HG03159 (cell line): ENCODE results near the gene THSD4.

Experiments
- ATAC-seq: cut with Tn5 transposase; IDR thresholded peaks from one replicate; pipeline ENCODE4 v1.9.1; 2021; ENCODE audit warnings: mild to moderate bottlenecking, moderate library complexity; ENCODE audit not compliant: unreplicated experiment

THSD4 gene

GRCh38 chr15:71564217-71564616 lies 448.9 kb downstream of the THSD4 start:
- ATAC-seq: no peak

GRCh38 chr15:71565006-71565405 lies 449.7 kb downstream of the THSD4 start:
- ATAC-seq: no peak

GRCh38 chr15:71565631-71566160 lies 450.4 kb downstream of the THSD4 start:
- ATAC-seq: no peak

- ATAC-seq: no peak
Measured at GRCh38 chr15:71566226-71566625, 451.0 kb downstream of the THSD4 start.

GRCh38 chr15:71567173-71567572 lies 451.9 kb downstream of the THSD4 start:
- ATAC-seq: no peak

GRCh38 chr15:71568227-71568626 lies 453.0 kb downstream of the THSD4 start:
- no peak for ATAC-seq

- ATAC-seq: no peak
Measured at GRCh38 chr15:71570736-71571135, 455.5 kb downstream of the THSD4 start.

- no peak for ATAC-seq
Measured at GRCh38 chr15:71571641-71572040, 456.4 kb downstream of the THSD4 start.

GRCh38 chr15:71572452-71573053 lies 457.3 kb downstream of the THSD4 start:
- ATAC-seq: no peak

GRCh38 chr15:71573599-71573998 lies 458.3 kb downstream of the THSD4 start:
- no peak for ATAC-seq

- ATAC-seq: no peak
Measured at GRCh38 chr15:71575474-71576045, 460.3 kb downstream of the THSD4 start.

- ATAC-seq: no peak
Measured at GRCh38 chr15:71577071-71577470, 461.8 kb downstream of the THSD4 start.

- no peak for ATAC-seq
Measured at GRCh38 chr15:71581398-71581930, 466.2 kb downstream of the THSD4 start.

- ATAC-seq: no peak
Measured at GRCh38 chr15:71585159-71585558, 469.9 kb downstream of the THSD4 start.

- no peak for ATAC-seq
Measured at GRCh38 chr15:71586463-71586862, 471.2 kb downstream of the THSD4 start.

GRCh38 chr15:71588746-71589145 lies 473.5 kb downstream of the THSD4 start:
- ATAC-seq: no peak

GRCh38 chr15:71591057-71591456 lies 475.8 kb downstream of the THSD4 start:
- no peak for ATAC-seq

- no peak for ATAC-seq
Measured at GRCh38 chr15:71592203-71592602, 476.9 kb downstream of the THSD4 start.

GRCh38 chr15:71595846-71596553 lies 480.7 kb downstream of the THSD4 start:
- ATAC-seq: no peak

- no peak for ATAC-seq
Measured at GRCh38 chr15:71596672-71597071, 481.4 kb downstream of the THSD4 start.

GRCh38 chr15:71597126-71597525 lies 481.9 kb downstream of the THSD4 start:
- no peak for ATAC-seq

GRCh38 chr15:71597637-71598036 lies 482.4 kb downstream of the THSD4 start:
- no peak for ATAC-seq
